ENCODE data around the gene NPAS3.

DNA sequence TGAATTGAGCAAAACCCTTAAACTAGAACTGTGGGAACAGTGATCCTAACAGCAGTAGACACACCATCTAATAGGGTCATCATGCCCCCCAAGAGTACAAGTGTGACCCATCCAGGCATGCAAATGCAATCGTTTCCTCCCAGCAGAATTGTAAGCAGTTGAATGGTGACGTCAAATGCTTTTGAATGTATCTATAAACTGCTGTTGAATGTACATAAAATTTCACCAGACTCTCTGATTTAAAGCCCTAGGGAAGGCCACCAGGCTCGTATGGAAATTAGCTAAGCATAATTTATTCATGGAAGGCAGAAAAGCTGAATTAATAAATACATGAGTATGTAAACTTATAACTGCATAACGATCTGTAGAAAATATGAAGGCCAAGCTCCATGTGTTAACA, 529.3 kb downstream of the NPAS3 start:
- TF ChIP-seq, protein P1, sequence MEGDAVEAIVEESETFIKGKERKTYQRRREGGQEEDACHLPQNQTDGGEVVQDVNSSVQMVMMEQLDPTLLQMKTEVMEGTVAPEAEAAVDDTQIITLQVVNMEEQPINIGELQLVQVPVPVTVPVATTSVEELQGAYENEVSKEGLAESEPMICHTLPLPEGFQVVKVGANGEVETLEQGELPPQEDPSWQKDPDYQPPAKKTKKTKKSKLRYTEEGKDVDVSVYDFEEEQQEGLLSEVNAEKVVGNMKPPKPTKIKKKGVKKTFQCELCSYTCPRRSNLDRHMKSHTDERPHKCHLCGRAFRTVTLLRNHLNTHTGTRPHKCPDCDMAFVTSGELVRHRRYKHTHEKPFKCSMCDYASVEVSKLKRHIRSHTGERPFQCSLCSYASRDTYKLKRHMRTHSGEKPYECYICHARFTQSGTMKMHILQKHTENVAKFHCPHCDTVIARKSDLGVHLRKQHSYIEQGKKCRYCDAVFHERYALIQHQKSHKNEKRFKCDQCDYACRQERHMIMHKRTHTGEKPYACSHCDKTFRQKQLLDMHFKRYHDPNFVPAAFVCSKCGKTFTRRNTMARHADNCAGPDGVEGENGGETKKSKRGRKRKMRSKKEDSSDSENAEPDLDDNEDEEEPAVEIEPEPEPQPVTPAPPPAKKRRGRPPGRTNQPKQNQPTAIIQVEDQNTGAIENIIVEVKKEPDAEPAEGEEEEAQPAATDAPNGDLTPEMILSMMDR (IDR thresholded peaks at IDR 0.05): no peak
- TF ChIP-seq POLR2A (IDR thresholded peaks at IDR 0.05): no peak
